ENCODE data around the gene GRIPAP1.

Gene GRIPAP1

GRCh38 chrX:48924270-48924669 is 77.8 kb downstream of the GRIPAP1 start:
- Histone ChIP-seq H3K27me3 (peaks cover 17 to 72% (median 57%) of the 10 kb centered on the region in 11 experiments; a peak in 21 of 22 replicates), H3K4me1 (peaks cover 17 to 41% (median 28%) of the 10 kb centered on the region in 10 experiments), H3K36me3 (peaks cover 19 to 55% (median 35%) of the 10 kb centered on the region in 11 experiments; a peak in 20 of 22 replicates), H3K4me3 (no peak overlapping the region), H3K27ac (no peak overlapping the region), H3K4me2 (no peak overlapping the region), H4K20me1 (peaks cover 0 to 39% (median 20%) of the 10 kb centered on the region in 11 experiments; a peak in 14 of 22 replicates), H3K9ac (no peak overlapping the region), H3K9me3 (replicated peaks in 1 of 11) (no peaks in the 10 kb centered on the region)
- no peak for TF ChIP-seq Cebpa-rat (IDR thresholded peaks at IDR 0.05)

DNA sequence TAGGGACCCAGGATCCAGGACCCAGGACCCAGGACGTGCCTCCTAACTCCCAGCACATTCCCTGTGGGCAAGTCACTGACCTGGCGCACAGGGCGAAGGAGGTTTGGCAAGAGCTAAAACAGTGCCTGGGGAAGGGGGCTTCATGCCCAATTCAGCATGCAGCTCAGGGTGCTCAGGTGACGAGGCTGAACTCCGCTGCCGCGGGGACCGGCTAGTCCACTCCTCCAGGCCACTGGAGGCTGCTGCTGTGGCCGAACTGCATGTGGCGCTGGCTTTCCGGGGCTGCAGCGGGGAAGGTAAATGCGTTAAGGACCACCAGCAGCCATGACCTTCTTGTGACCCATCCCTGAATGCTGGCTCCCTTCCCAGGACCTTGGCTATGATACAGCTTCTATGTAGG is 78.3 kb downstream of the GRIPAP1 start:
- peaks cover 18 to 41% (median 29%) of the 10 kb centered on the region in 10 experiments for H3K4me1 ChIP-seq
- H3K27me3 ChIP-seq = peaks cover 17 to 72% (median 57%) of the 10 kb centered on the region in 11 experiments; a peak in 21 of 22 replicates
- TF ChIP-seq Cebpa-rat (IDR thresholded peaks at IDR 0.05) = no peak
- H4K20me1 ChIP-seq = peaks cover 0 to 39% (median 20%) of the 10 kb centered on the region in 11 experiments; a peak in 14 of 22 replicates
- peaks cover 19 to 55% (median 35%) of the 10 kb centered on the region in 11 experiments; a peak in 20 of 22 replicates for H3K36me3 ChIP-seq
- peaks cover 0 to 3% (median 0%) of the 10 kb centered on the region in 11 experiments; a peak in 2 of 22 replicates for H3K9me3 ChIP-seq (replicated peaks in 1 of 11)
- no peak overlapping the region for H3K4me3 ChIP-seq
- H3K27ac ChIP-seq = no peak overlapping the region
- no peak overlapping the region for H3K4me2 ChIP-seq
- no peak overlapping the region for H3K9ac ChIP-seq

Data from BLaER1 treated with 17β-estradiol and CSF1 and Interleukin-3, amounts not matched to agents 10 nM and 100 nM (cell line).